NCI-H82 (cell line): Measurements from ENCODE around the gene HLA-DMA.

Experiments
- DNase-seq: peaks from one replicate; lab custom pipeline; 2025; lab: John Stamatoyannopoulos, UW

HLA-DMA gene

DNA sequence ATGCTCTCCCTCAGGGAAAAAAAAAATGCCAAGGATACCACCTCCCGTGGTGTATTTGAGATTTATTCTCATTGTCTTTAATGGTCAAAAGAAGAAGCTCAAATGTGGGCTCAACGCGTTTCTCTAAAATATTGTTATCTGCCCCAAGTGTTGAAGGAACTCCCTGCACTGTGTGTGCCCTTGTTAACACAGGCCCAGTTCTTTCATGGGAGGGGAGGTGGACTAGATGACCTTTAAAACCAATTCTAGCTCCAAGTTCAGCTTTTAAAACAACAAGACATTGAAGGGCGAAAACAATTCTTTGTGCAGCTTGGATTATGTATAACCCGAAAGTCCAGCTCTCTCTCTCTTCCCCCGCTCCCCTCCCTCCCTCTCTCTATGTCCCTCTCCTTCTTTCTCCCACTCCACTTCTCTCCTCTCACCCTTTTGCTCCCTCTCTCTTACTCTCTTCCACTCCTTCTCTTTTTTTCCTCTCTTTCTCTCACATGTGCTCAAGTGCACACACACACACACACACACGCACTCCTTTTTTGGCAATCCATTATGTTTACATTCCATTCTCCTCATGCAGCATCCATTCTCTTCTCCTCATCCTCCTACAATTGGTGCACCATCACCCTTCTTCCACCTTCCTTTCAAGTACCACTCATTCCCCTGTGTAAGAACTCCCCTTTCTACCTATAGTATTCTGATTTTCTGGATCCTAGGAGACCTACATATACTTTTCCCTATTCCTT lies 20.6 kb downstream of the HLA-DMA start:
- DNase-seq: no peak

DNA sequence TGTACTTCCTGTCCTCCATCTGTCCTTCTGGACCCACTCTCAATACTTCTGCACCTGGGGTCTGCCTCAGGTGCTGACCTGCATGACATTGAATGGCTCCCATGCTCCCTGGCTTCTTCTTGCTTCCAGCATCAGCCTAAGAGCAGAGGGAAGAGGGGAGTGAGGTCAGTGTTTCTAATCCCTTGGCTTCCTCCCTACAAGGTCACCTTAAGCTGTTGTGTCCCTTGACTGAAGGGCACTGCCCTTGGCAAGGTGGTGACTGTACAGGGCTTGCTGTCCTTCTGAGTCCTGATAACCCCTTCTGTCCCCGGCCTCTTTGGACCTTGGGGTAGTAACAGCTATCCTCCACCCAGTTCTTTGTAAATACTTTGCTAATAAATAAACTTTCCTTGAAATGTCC lies 21.7 kb downstream of the HLA-DMA start:
- DNase-seq: no peak

DNA sequence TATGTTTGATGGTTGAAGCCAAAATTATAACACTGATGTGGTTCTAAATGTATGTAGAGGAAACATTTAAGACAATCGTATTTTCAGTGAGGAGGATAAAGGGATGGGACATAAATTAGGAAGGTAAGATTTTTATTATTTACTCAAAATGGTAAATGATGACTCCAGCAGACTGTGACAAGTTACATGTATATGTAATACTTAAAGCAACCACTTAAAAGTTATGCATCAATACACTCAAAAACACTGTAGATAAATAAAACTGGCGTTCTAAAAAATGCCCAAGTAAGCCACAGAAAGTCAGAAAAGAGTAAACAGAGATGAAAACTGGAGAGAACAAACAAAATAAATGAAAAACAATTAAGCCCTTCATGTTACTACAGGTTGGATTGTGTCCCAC lies 30.8 kb downstream of the HLA-DMA start:
- DNase-seq: no peak

DNA sequence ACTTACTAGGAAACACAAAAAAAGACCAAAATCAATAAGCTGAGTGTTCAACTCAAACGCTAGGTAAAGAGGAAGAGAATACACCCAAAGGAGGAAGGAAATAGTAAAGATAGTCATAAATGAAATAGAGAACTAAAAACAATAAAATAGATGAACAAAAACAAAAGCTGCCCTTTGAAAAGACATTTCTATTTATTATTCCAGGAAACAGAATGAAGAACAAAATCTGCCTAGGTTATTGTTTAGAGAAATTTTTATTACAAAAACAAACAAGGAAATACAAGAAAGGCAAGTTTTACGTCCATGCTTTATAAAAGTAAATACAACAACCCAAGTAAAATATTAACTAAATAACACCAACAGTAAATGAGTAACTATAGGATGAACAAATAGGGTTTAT lies 32.2 kb downstream of the HLA-DMA start:
- DNase-seq: no peak

DNA sequence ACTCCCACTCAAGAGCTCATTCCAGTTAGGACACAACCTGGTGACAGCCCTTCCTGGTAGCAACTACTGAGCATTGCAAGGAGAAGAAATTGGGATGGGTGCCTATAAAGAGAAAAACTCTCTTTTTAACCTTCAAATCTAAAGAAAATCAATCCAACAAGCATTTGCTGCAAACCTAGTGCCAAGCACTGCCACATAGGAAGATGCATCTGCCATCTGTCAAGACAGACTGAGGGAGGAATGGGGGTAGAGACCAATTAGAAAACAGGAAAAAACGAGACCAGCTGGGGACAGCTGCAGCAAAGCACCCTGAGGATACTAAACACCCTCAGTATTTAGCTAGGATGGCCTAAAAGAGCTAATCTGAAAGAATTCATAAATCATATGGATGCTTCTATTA lies 39.9 kb downstream of the HLA-DMA start:
- no peak for DNase-seq

DNA sequence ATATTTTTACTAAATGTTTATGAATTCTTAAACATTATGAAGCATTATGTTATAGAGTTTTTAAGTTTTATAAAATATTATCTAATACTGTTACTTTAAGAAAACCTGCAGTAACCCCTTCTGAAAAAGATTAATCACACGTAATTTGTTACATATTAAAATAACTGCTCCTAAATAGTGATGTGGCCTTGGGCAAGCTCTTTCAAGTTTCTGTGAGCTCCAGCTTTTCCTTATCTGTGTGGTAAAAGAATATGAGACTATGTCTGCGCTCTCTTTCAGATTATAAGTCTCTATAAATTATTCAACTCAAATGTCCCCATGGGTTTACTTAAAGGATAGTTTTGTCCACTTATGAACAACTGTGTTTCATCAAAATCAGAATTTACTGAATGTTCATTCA lies 44.0 kb downstream of the HLA-DMA start:
- DNase-seq: no peak

DNA sequence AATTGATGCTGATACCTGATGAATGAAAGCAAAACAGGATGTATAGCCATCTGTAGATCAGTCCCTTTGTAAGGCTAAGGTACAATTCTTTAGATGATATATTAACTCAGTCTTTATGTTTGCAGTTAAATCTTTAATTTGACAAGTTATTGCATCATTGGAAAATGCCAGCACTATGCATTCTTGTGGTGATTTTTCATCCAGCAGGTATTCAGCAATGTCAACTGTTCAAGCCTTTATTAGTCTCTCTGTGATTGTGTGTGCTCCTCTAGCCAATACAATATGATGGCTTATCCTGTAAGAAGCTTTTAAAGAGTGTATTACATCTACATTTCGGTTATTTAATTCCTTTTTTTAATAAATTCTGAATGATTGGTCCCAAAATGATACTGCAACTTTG lies 46.4 kb downstream of the HLA-DMA start:
- DNase-seq: no peak

DNA sequence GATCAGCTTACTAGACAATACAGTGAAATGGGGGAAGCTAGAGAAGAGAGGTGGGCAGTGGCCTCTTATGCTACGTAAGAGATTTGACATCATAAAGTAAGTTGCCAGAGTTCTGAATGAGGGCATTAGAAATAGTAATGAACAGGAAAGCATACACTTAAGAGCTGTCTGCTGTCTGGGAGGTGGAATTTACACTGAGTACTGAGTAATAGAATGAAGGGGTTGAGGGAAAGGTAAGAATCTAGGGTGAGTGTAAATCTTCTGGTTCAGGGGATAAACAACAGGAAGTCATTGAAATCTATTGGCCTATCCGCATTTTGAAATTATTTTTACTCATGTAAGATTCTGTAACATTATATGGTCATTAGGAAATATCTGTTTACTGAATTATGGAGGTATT lies 47.8 kb downstream of the HLA-DMA start:
- DNase-seq: peak; percentile 38

DNA sequence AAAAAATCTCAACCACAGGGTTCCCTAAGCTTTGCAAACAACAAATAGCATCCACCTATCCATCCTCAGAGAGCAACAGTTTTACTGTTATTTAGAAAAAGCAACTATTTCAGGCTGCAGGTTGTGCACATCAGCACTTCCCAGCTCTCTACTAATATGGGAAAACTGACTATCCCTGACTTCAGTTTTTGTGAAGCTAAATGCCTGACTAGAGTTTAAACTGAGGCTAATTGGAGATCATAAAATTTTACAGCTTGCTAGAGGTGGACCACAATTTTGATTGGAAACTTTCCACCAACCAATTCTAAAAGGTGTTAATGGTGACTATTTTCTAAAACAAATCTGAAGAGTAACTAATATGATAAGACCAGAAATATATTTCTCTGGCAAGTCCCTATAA lies 48.9 kb downstream of the HLA-DMA start:
- DNase-seq: no peak
